Measurements from ENCODE around the gene CBX7.

GRCh38 chr22:39147335-39148025 lies 5.0 kb downstream of the CBX7 start:
- TF ChIP-seq EHMT2 (IDR thresholded peaks at IDR 0.05) (no peak), XRCC5 (IDR thresholded peaks at IDR 0.05; ENCODE audit: low read depth, low read length) (no peak), REST (IDR thresholded peaks at IDR 0.05; ENCODE audit: borderline replicate concordance) (no peak), REST (CRISPR knock-in tag; IDR thresholded peaks at IDR 0.05; ENCODE audit: low read depth) (no peak), E2F4 (CRISPR knock-in tag; IDR thresholded peaks at IDR 0.05; ENCODE audit: low read depth) (no peak), NFYB (IDR thresholded peaks at IDR 0.05; ENCODE audit: extremely low read depth, insufficient read length) (no peak), EWSR1 (IDR thresholded peaks at IDR 0.05; ENCODE audit: borderline replicate concordance, low read depth, partially characterized antibody) (no peak), EZH2 (IDR thresholded peaks at IDR 0.05; ENCODE audit: borderline replicate concordance, low read depth, low read length) (no peak)
- TF ChIP-seq, protein P1, sequence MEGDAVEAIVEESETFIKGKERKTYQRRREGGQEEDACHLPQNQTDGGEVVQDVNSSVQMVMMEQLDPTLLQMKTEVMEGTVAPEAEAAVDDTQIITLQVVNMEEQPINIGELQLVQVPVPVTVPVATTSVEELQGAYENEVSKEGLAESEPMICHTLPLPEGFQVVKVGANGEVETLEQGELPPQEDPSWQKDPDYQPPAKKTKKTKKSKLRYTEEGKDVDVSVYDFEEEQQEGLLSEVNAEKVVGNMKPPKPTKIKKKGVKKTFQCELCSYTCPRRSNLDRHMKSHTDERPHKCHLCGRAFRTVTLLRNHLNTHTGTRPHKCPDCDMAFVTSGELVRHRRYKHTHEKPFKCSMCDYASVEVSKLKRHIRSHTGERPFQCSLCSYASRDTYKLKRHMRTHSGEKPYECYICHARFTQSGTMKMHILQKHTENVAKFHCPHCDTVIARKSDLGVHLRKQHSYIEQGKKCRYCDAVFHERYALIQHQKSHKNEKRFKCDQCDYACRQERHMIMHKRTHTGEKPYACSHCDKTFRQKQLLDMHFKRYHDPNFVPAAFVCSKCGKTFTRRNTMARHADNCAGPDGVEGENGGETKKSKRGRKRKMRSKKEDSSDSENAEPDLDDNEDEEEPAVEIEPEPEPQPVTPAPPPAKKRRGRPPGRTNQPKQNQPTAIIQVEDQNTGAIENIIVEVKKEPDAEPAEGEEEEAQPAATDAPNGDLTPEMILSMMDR (IDR thresholded peaks at IDR 0.05 in 2 of 3, conservative IDR thresholded peaks at IDR 0.05 in 1 of 3; ENCODE audit: insufficient read depth in 2 of 3, low read depth in 1 of 3, low read length in 3 of 3), result no peak

Data from K562 (cell line).